Lower leg skin (tissue), 3 donors: ENCODE measurements around the gene FZR1.

Source experiments
- POLR2A ChIP-seq, 2 donors: fragments of 450-650 bp; IDR thresholded peaks; one replicate each; pipeline ENCODE4 v1.6.1; 2016 to 2017; ENCODE audit warnings: antibody characterized with exemption in 2 of 2, mild to moderate bottlenecking in 1 of 2, moderate library complexity in 1 of 2
- TF ChIP-seq, protein P1 (sequence below), 3 donors: fragments of 450-650 bp; IDR thresholded peaks; one replicate each; pipeline ENCODE4 v1.5.1; 2016; ENCODE audit warnings: antibody characterized with exemption in 3 of 3, mild to moderate bottlenecking in 3 of 3, moderate library complexity in 2 of 3

DNA sequence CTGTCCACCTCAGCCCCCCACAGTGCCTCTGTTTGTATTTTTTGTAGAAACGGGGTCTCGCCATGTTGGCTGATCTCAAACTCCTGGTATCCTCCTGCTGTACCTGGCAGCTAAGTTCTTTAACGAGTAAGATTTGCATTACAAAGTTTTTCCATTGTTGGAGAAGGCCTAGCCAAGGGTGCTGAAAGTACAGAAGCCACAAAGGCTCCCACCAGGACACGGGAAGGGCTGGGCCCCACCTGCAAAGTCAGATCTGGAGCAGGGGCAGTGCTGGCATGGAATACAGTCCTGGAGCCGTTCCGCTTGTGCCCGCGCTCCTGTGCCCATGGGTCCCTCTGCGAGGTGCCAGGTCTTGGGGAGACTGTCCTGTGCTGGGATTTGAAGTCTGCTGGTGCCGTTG is 12.1 kb downstream of the FZR1 start:
- TF ChIP-seq POLR2A (IDR thresholded peaks at IDR 0.05): no peak
- TF ChIP-seq, protein P1, sequence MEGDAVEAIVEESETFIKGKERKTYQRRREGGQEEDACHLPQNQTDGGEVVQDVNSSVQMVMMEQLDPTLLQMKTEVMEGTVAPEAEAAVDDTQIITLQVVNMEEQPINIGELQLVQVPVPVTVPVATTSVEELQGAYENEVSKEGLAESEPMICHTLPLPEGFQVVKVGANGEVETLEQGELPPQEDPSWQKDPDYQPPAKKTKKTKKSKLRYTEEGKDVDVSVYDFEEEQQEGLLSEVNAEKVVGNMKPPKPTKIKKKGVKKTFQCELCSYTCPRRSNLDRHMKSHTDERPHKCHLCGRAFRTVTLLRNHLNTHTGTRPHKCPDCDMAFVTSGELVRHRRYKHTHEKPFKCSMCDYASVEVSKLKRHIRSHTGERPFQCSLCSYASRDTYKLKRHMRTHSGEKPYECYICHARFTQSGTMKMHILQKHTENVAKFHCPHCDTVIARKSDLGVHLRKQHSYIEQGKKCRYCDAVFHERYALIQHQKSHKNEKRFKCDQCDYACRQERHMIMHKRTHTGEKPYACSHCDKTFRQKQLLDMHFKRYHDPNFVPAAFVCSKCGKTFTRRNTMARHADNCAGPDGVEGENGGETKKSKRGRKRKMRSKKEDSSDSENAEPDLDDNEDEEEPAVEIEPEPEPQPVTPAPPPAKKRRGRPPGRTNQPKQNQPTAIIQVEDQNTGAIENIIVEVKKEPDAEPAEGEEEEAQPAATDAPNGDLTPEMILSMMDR (IDR thresholded peaks at IDR 0.05): no peak
